Testis (tissue), 3 donors: ENCODE measurements around the gene ZG16B. TPM values are rescaled to one million over a fixed set of nuclear protein-coding genes. Genes with fewer than 3 reads are reported as not detected.

ENCODE experiments used
- DNase-seq: peaks from one replicate; pipeline ENCODE4 v3.0.0-alpha.2; 2019
- H3K27ac ChIP-seq, 2 donors: fragments of 200-600 bp; sonication (generic); one replicate each; pipeline ENCODE4 v1.5.1; 2019
- H3K27me3 ChIP-seq: fragments of 200-600 bp; sonication (generic); one replicate; pipeline ENCODE4 v1.5.1; 2019
- H3K36me3 ChIP-seq: fragments of 200-600 bp; sonication (generic); one replicate; pipeline ENCODE4 v1.5.1; 2017; ENCODE audit warnings: low read depth; ENCODE audit errors: missing control alignments
- H3K4me1 ChIP-seq: fragments of 200-600 bp; sonication (generic); one replicate; pipeline ENCODE4 v1.5.1; 2019
- H3K4me3 ChIP-seq, 2 donors: fragments of 200-600 bp; sonication (generic); one replicate each; pipeline ENCODE4 v1.5.1; 2017 to 2019
- H3K9me3 ChIP-seq: fragments of 200-600 bp; sonication (generic); one replicate; pipeline ENCODE4 v1.5.1; 2017
- CTCF ChIP-seq, 3 experiments: fragments of 450-650 bp in 2 of 3; fragments of 200-600 bp in 1 of 3; sonication (generic) in 1 of 3; IDR thresholded peaks; one replicate each; pipeline ENCODE4 v1.5.1; 2016 to 2019; ENCODE audit warnings: antibody characterized with exemption in 3 of 3, mild to moderate bottlenecking in 2 of 3, moderate library complexity in 1 of 3
- POLR2A ChIP-seq: fragments of 450-650 bp; IDR thresholded peaks from one replicate; pipeline ENCODE4 v1.6.1; 2017; ENCODE audit warnings: antibody characterized with exemption, mild to moderate bottlenecking, moderate library complexity
- WGBS, 2 donors: methylation state at CpG; one replicate each; pipeline ENCODE4 v1.1.5; 2018; 5-methylcytosine and 5-hydroxymethylcytosine counted together
- intact Hi-C: fragments of 100-400 bp; cut with DNase I; formaldehyde crosslinking; loops from one replicate; pipeline ENCODE4 v1.15.1; 2023; ENCODE audit warnings: low total_unique reads
- polyA plus RNA-seq: library from polyadenylated mRNA; stranded (reverse); fragments of 350-450 nt; fragmentation: Illumina TruSeq; extraction: RNeasy Lipid Tissue Mini Kit (QIAGEN cat#74804); gene quantifications from one replicate; pipeline ENCODE4 v1.2.3, GENCODE V29; 2014; ENCODE audit warnings: low read depth, low replicate concordance; ENCODE audit not compliant: insufficient read depth
- total RNA-seq, 2 donors: library from RNA; depleted of rRNA; stranded (reverse); fragments of >200 nt; gene quantifications; one replicate each; pipeline ENCODE4 v1.2.3, GENCODE V29; 2016

Gene ZG16B
- total and polyA plus RNA-seq, 3 donors from 2014 or later, result 1.7 to 3.5 (median 1.8) TPM

DNA sequence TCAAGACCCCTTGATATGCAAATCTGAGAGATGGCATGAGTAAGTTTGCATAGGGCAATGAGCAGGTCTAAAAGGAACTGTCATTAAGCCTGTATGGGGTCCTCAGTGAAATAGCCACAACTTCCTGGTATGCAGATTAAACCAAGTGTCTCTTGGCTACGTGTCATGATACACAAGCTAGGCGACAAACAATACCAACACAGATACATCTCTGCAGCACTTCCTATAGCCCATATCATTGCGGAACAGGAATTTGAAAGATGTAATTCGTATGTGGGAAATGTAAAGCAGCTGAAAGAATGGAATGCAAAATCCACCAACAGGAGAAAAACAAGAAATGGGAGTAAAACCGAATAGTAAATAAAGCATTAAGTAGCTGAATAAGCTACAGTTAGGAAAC lies 15.0 kb downstream of the ZG16B start:
- intact Hi-C loops, result no loop called here
- TF ChIP-seq POLR2A, result no peak
- TF ChIP-seq CTCF (IDR thresholded peaks at IDR 0.05), result no peak
- no peak for DNase-seq
- Histone ChIP-seq H3K27ac (no peak overlapping the region), H3K27me3 (no peaks in the 10 kb centered on the region), H3K4me3 (no peak overlapping the region), H3K4me1 (no peaks in the 10 kb centered on the region), H3K36me3 (no peaks in the 10 kb centered on the region), H3K9me3 (no peaks in the 10 kb centered on the region)
- WGBS, 2 donors, result 78 to 83% methylated on average over 5 of the region's 5 CpGs

GRCh38 chr16:2846511-2847310 lies 16.6 kb downstream of the ZG16B start:
- DNase-seq, result no peak
- intact Hi-C loops, result no loop called here
- no peaks in the 10 kb centered on the region for H3K36me3 ChIP-seq
- no peak for TF ChIP-seq CTCF (IDR thresholded peaks at IDR 0.05)
- no peak for TF ChIP-seq POLR2A
- 63 to 72% methylated on average over 3 of the region's 3 CpGs for WGBS, 2 donors
- H3K27ac ChIP-seq, result no peak overlapping the region
- H3K4me3 ChIP-seq, result no peak overlapping the region
- H3K27me3 ChIP-seq, result no peaks in the 10 kb centered on the region
- H3K4me1 ChIP-seq, result no peaks in the 10 kb centered on the region
- H3K9me3 ChIP-seq, result no peaks in the 10 kb centered on the region

DNA sequence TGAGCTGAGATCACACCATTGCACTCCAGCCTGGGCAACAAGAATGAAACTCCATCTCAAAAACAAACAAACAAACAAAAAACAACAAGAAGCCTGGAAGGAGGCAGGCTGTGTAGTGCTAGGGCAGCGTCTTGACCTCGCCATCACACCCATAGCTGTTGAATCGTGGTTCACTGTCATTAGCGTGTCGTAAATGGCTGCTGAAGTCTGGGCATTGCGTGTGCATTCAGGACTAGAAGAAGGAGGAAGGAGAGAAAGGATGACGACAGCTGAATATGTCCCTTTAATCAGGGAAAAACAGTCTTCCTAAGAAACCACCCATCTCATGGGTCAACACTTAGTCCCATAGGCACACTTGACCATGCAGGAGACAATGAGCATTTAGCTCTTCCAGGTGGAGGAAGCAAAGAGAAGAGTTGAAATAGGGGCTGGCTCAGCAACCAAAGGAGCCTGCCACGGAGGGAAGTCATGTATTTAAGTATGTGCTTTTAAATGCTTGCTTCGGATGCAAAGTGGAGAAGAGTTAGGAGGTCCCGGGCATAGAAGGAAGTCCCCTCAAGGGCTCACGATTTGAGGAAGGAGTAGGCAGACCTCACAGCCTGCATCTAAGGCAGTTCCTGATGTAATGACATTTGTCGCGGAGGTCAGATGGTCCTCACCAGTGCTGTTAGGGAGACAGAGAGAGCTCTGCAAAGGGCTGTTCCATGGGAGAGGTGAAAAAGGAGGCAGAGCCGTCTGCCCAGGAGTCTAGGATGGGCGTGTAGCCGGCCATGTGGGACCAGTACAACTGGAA lies 19.0 kb downstream of the ZG16B start:
- Histone ChIP-seq H3K4me1 (no peaks in the 10 kb centered on the region), H3K27ac (no peak overlapping the region), H3K27me3 (no peaks in the 10 kb centered on the region), H3K9me3 (no peaks in the 10 kb centered on the region), H3K4me3 (no peak overlapping the region), H3K36me3 (no peaks in the 10 kb centered on the region)
- intact Hi-C loops, result no loop called here
- 73 to 79% methylated on average over 16 of the region's 16 CpGs for whole genome bisulfite sequencing, 2 donors
- TF ChIP-seq CTCF (IDR thresholded peaks at IDR 0.05) (no peak), POLR2A (no peak)
- DNase-seq, result no peak

GRCh38 chr16:2852003-2852730 lies 22.1 kb downstream of the ZG16B start:
- no peak for DNase-seq
- Histone ChIP-seq H3K4me1 (no peaks in the 10 kb centered on the region), H3K9me3 (no peaks in the 10 kb centered on the region), H3K36me3 (no peaks in the 10 kb centered on the region), H3K27ac (no peak overlapping the region), H3K4me3 (no peak overlapping the region), H3K27me3 (no peaks in the 10 kb centered on the region)
- TF ChIP-seq CTCF (IDR thresholded peaks at IDR 0.05) (no peak), POLR2A (no peak)
- WGBS, 2 donors, result 72 to 77% methylated on average over 14 to 16 of the region's 16 CpGs
- intact Hi-C loops, result no loop called here
